ENCODE data around the gene CRISPLD2. TPM values are rescaled to one million over a fixed set of nuclear protein-coding genes. Genes with fewer than 3 reads are reported as not detected.
A peak's percentile ranks its signal among the peaks of the same experiment; 100 is the strongest.

Gene CRISPLD2
- total and polyA plus RNA-seq, 9 of the 15 experiments (the other 6 are each of a cell fraction or from before 2014, with no cell fraction given): 0.03 to 0.24 (median 0.04) TPM; not detected in 4

DNA sequence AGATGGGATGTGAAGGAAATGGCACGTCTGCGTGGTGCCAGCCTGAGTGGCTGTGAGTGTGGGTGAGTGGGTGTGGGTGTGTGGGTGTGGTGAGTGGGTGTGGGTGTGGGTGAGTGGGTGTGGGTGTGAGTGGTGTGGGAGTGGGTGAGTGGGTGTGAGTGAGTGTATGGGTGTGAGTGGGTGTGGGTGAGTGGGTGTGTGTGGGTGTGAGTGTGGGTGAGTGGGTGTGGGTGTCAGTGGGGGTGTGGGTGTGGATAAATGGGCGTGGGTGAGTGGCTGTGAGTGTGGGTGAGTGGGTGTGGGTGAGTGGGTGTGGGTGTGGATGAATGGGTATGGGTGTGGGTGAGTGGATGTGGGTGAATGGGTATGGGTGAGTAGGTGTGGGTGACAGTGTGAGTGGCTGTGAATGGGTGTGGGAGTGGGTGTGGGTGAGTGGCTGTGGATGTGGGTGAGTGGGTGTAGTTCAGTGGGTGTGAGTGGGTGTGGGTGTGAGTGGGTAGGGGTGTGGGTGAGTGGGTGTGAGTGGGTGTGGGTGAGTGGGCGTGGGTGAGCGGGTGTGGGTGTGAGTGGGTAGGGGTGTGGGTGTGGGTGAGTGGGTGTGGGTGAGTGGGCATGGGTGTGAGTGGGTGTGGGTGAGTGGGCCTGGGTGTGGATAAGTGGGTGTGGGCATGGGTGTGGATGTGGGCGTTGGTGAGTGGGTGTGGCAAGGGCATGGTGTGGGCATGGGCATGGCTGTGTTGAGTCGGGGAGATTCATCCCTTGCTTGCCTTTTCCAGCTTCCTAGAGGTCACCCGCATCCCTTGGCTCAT lies 110.7 kb downstream of the CRISPLD2 start (continued):
- TF ChIP-seq BRF2 (IDR thresholded peaks at IDR 0.05; ENCODE audit: borderline replicate concordance, insufficient read depth, insufficient read length) (no peak), NR4A1 (CRISPR knock-in tag; IDR thresholded peaks at IDR 0.05) (no peak), NR4A1 (tag; IDR thresholded peaks at IDR 0.05) (no peak), HMGXB4 (CRISPR knock-in tag; IDR thresholded peaks at IDR 0.05) (no peak), XRCC5 (IDR thresholded peaks at IDR 0.05; ENCODE audit: low read depth, low read length) (peak; percentile 46; the same call in 1 of the 2 replicates), SAFB (IDR thresholded peaks at IDR 0.05; ENCODE audit: borderline replicate concordance, low read depth, low read length) (peak; percentile 95), IRF2 (CRISPR knock-in tag; IDR thresholded peaks at IDR 0.05) (0 out of 2 replicates have a peak, but pooled peaks have one; percentile 18), MAZ (CRISPR knock-in tag; conservative IDR thresholded peaks at IDR 0.05 in 1 of 2, IDR thresholded peaks at IDR 0.05 in 1 of 2) (no peak), RHOXF2B (CRISPR knock-in tag; conservative IDR thresholded peaks at IDR 0.05) (no peak), STAG1 (CRISPR knock-in tag; IDR thresholded peaks at IDR 0.05; ENCODE audit: borderline replicate concordance) (peak; percentile 49; the same call in 1 of the 2 replicates), MTA1 (IDR thresholded peaks at IDR 0.05; ENCODE audit: borderline replicate concordance) (peak; percentile 88), GTF2A2 (tag; IDR thresholded peaks at IDR 0.05) (no peak), MTA2 (IDR thresholded peaks at IDR 0.05; ENCODE audit: low read depth) (peak; percentile 50), PRDM10 (IDR thresholded peaks at IDR 0.05; ENCODE audit: partially characterized antibody) (peak; percentile 9)
- TF ChIP-seq, protein P1, sequence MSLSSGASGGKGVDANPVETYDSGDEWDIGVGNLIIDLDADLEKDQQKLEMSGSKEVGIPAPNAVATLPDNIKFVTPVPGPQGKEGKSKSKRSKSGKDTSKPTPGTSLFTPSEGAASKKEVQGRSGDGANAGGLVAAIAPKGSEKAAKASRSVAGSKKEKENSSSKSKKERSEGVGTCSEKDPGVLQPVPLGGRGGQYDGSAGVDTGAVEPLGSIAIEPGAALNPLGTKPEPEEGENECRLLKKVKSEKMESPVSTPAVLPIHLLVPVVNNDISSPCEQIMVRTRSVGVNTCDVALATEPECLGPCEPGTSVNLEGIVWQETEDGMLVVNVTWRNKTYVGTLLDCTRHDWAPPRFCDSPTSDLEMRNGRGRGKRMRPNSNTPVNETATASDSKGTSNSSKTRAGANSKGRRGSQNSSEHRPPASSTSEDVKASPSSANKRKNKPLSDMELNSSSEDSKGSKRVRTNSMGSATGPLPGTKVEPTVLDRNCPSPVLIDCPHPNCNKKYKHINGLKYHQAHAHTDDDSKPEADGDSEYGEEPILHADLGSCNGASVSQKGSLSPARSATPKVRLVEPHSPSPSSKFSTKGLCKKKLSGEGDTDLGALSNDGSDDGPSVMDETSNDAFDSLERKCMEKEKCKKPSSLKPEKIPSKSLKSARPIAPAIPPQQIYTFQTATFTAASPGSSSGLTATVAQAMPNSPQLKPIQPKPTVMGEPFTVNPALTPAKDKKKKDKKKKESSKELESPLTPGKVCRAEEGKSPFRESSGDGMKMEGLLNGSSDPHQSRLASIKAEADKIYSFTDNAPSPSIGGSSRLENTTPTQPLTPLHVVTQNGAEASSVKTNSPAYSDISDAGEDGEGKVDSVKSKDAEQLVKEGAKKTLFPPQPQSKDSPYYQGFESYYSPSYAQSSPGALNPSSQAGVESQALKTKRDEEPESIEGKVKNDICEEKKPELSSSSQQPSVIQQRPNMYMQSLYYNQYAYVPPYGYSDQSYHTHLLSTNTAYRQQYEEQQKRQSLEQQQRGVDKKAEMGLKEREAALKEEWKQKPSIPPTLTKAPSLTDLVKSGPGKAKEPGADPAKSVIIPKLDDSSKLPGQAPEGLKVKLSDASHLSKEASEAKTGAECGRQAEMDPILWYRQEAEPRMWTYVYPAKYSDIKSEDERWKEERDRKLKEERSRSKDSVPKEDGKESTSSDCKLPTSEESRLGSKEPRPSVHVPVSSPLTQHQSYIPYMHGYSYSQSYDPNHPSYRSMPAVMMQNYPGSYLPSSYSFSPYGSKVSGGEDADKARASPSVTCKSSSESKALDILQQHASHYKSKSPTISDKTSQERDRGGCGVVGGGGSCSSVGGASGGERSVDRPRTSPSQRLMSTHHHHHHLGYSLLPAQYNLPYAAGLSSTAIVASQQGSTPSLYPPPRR (CRISPR knock-in tag; IDR thresholded peaks at IDR 0.05; ENCODE audit: borderline replicate concordance): 0 out of 2 replicates have a peak, but pooled peaks have one; percentile 20
